ENCODE measurements around the gene TBXAS1. TPM values are rescaled to one million over a fixed set of nuclear protein-coding genes. Genes with fewer than 3 reads are reported as not detected.

The TBXAS1 gene
- total RNA-seq, 2 experiments from 2014 or later = 5.5 to 6.0 TPM

- H3K36me3 ChIP-seq (ENCODE audit: insufficient read depth, low read length) = no peaks in the 10 kb centered on the region
- Mint-ChIP-seq H3K4me1 (ENCODE audit: low read depth) (no peaks in the 10 kb centered on the region), H3K4me3 (no peak overlapping the region), H3K27me3 (no peaks in the 10 kb centered on the region), H3K27ac (no peak overlapping the region), H3K9me3 (no peaks in the 10 kb centered on the region), H3K36me3 (ENCODE audit: low read depth) (no peaks in the 10 kb centered on the region)
- no peak overlapping the region for H3K27ac ChIP-seq (ENCODE audit: low read depth in 1 of 2, low read length in 2 of 2)
- no peak for DNase-seq
- ATAC-seq (ENCODE audit: poor library complexity) = no peak
- H3K4me3 ChIP-seq (ENCODE audit: low read length) = no peak overlapping the region
- intact Hi-C loops (cut with DNase I, micrococcal nuclease) = no loop called here
- H3K9me3 ChIP-seq (ENCODE audit: control insufficient read depth in 1 of 2, insufficient read depth in 1 of 2, low read length in 2 of 2) = no peaks in the 10 kb centered on the region
- no peaks in the 10 kb centered on the region for H3K4me1 ChIP-seq (ENCODE audit: insufficient read depth, low read length)
- CTCF ChIA-PET = interaction anchor here (1.3 kb wide), 1 partner anchor 403 kb away, joined by 4 read pairs; no protein-coding TSS in a partner anchor
- H3K27me3 ChIP-seq (ENCODE audit: control insufficient read depth in 1 of 2, insufficient read depth in 2 of 2, low read length in 2 of 2) = no peaks in the 10 kb centered on the region
- no peak for TF ChIP-seq CTCF (IDR thresholded peaks at IDR 0.05)
- POLR2A ChIA-PET = no interaction called here
Observed at GRCh38 chr7:140005341-140005740, 176.3 kb downstream of the TBXAS1 start.

- H3K4me1 ChIP-seq (ENCODE audit: insufficient read depth, low read length) = no peaks in the 10 kb centered on the region
- Mint-ChIP-seq H3K27me3 (no peaks in the 10 kb centered on the region), H3K9me3 (no peaks in the 10 kb centered on the region), H3K27ac (no peak overlapping the region), H3K4me3 (no peak overlapping the region), H3K4me1 (ENCODE audit: low read depth) (no peaks in the 10 kb centered on the region), H3K36me3 (ENCODE audit: low read depth) (no peaks in the 10 kb centered on the region)
- no peaks in the 10 kb centered on the region for H3K27me3 ChIP-seq (ENCODE audit: control insufficient read depth in 1 of 2, insufficient read depth in 2 of 2, low read length in 2 of 2)
- ATAC-seq (ENCODE audit: poor library complexity) (no peak), DNase-seq (no peak)
- intact Hi-C loops (cut with DNase I, micrococcal nuclease) = no loop called here
- no peaks in the 10 kb centered on the region for H3K36me3 ChIP-seq (ENCODE audit: insufficient read depth, low read length)
- no peaks in the 10 kb centered on the region for H3K9me3 ChIP-seq (ENCODE audit: control insufficient read depth in 1 of 2, insufficient read depth in 1 of 2, low read length in 2 of 2)
- no peak overlapping the region for H3K27ac ChIP-seq (ENCODE audit: low read depth in 1 of 2, low read length in 2 of 2)
- no peak overlapping the region for H3K4me3 ChIP-seq (ENCODE audit: low read length)
- ChIA-PET CTCF (interaction anchor here (1.3 kb wide), 1 partner anchor 403 kb away, joined by 4 read pairs; no protein-coding TSS in a partner anchor), POLR2A (no interaction called here)
- no peak for TF ChIP-seq CTCF (IDR thresholded peaks at IDR 0.05)
Observed at GRCh38 chr7:140005754-140006503, 176.9 kb downstream of the TBXAS1 start.

GRCh38 chr7:140006600-140006999, 177.5 kb downstream of the TBXAS1 start:
- no peak overlapping the region for H3K27ac Mint-ChIP-seq
- POLR2A ChIA-PET = no interaction called here

More at GRCh38 chr7:140006600-140006999, 177.5 kb downstream of the TBXAS1 start:
- Mint-ChIP-seq H3K27me3 (no peaks in the 10 kb centered on the region), H3K4me1 (ENCODE audit: low read depth) (no peaks in the 10 kb centered on the region), H3K9me3 (no peaks in the 10 kb centered on the region), H3K4me3 (no peak overlapping the region), H3K36me3 (ENCODE audit: low read depth) (no peaks in the 10 kb centered on the region)
- Histone ChIP-seq H3K4me3 (ENCODE audit: low read length) (no peak overlapping the region), H3K36me3 (ENCODE audit: insufficient read depth, low read length) (no peaks in the 10 kb centered on the region), H3K27ac (ENCODE audit: low read depth in 1 of 2, low read length in 2 of 2) (no peak overlapping the region), H3K4me1 (ENCODE audit: insufficient read depth, low read length) (no peaks in the 10 kb centered on the region), H3K9me3 (ENCODE audit: control insufficient read depth in 1 of 2, insufficient read depth in 1 of 2, low read length in 2 of 2) (no peaks in the 10 kb centered on the region), H3K27me3 (ENCODE audit: control insufficient read depth in 1 of 2, insufficient read depth in 2 of 2, low read length in 2 of 2) (no peaks in the 10 kb centered on the region)
- intact Hi-C loops (cut with DNase I, micrococcal nuclease) = no loop called here
- DNase-seq (no peak), ATAC-seq (ENCODE audit: poor library complexity) (no peak)
- CTCF ChIA-PET = interaction anchor here (1.3 kb wide), 1 partner anchor 404 kb away, joined by 4 read pairs; no protein-coding TSS in a partner anchor
- no peak for TF ChIP-seq CTCF (IDR thresholded peaks at IDR 0.05)
